T-cell (primary cell): ENCODE results near the gene SUGP1. TPM values are rescaled to one million over a fixed set of nuclear protein-coding genes. Genes with fewer than 3 reads are reported as not detected.

Experiments
- ATAC-seq, 4 experiments: fragments of 200-7000 bp in 3 of 4; fragments of 150-1000 bp in 1 of 4; cut with Tn5 transposase; replicated peaks in 1 of 4; 1 replicate in 3 of 4; 2 replicates in 1 of 4; pipeline ENCODE4 v1.10.0; 2021; ENCODE audit warnings: moderate library complexity in 3 of 4, mild to moderate bottlenecking in 2 of 4, moderate number of reproducible peaks in 1 of 4
- CTCF ChIA-PET, 2 donors: fragments of 300-600 bp; sonication (Branson Sonifier 250); formaldehyde crosslinking; loops; one replicate each; lab custom pipeline; 2022; ENCODE audit warnings: antibody characterized with exemption in 2 of 2; lab: Charles Lee
- POLR2A ChIA-PET, 2 donors: fragments of 300-600 bp; sonication (Branson Sonifier 250); formaldehyde crosslinking; loops; one replicate each; lab custom pipeline; 2022; ENCODE audit warnings: antibody characterized with exemption in 2 of 2; lab: Charles Lee
- DNase-seq, 35 experiments: peaks; one replicate each; pipeline versions ENCODE4 v3.0.0 to v3.0.0-alpha.2; 2013 to 2023
- H3K27ac ChIP-seq: one replicate; pipeline ENCODE4 v1.5.1; 2013; ENCODE audit warnings: low read length
- H3K27me3 ChIP-seq, 2 experiments: replicated peaks in 1 of 2; 1 replicate in 1 of 2; 2 replicates in 1 of 2; pipeline versions ENCODE4 v1.6.1 to v1.7.0; 2013; ENCODE audit warnings: low read length in 1 of 2, mixed read lengths in 1 of 2; ENCODE audit not compliant: control insufficient read depth in 2 of 2, insufficient read depth in 2 of 2; ENCODE audit errors: extremely low read depth in 1 of 2
- H3K36me3 ChIP-seq, 2 donors: 1 replicate in 1 of 2; 2 replicates in 1 of 2; pipeline versions ENCODE4 v1.6.1 to v1.7.0; 2013; ENCODE audit warnings: low read length in 1 of 2; ENCODE audit not compliant: control insufficient read depth in 2 of 2, insufficient read depth in 1 of 2; ENCODE audit errors: extremely low read depth in 1 of 2
- H3K4me1 ChIP-seq, 2 experiments: 1 replicate in 1 of 2; 2 replicates in 1 of 2; pipeline versions ENCODE4 v1.6.1 to v1.7.0; 2013; ENCODE audit warnings: low read length in 2 of 2, mixed read lengths in 1 of 2; ENCODE audit not compliant: insufficient read depth in 2 of 2, control insufficient read depth in 1 of 2; ENCODE audit errors: extremely low read depth in 1 of 2
- H3K4me3 ChIP-seq, 2 donors: 1 replicate in 1 of 2; 2 replicates in 1 of 2; pipeline versions ENCODE4 v1.5.1 to v1.7.0; 2013; ENCODE audit warnings: mild to moderate bottlenecking in 2 of 2, low read length in 1 of 2, moderate library complexity in 1 of 2; ENCODE audit not compliant: control insufficient read depth in 1 of 2; ENCODE audit errors: extremely low read depth in 1 of 2
- H3K9me3 ChIP-seq: 2 replicates; pipeline ENCODE4 v1.7.0; 2013
- H3K27ac Mint-ChIP-seq, 2 donors: one replicate each; pipeline ENCODE4 v1.8.0; 2020 to 2021; ENCODE audit warnings: mild to moderate bottlenecking in 2 of 2, mixed read lengths in 2 of 2
- H3K27me3 Mint-ChIP-seq, 2 donors: one replicate each; pipeline ENCODE4 v1.8.0; 2021 to 2022; ENCODE audit warnings: mixed read lengths in 2 of 2
- H3K36me3 Mint-ChIP-seq: one replicate; pipeline ENCODE4 v1.8.0; 2021; ENCODE audit warnings: mixed read lengths
- H3K4me1 Mint-ChIP-seq, 3 donors: one replicate each; pipeline ENCODE4 v1.8.0; 2020 to 2022; ENCODE audit warnings: mixed read lengths in 3 of 3, mild to moderate bottlenecking in 1 of 3
- H3K4me3 Mint-ChIP-seq, 3 donors: one replicate each; pipeline ENCODE4 v1.8.0; 2020 to 2022; ENCODE audit warnings: mild to moderate bottlenecking in 3 of 3, mixed read lengths in 3 of 3, moderate library complexity in 3 of 3
- H3K9me3 Mint-ChIP-seq, 3 donors: one replicate each; pipeline ENCODE4 v1.8.0; 2020 to 2022; ENCODE audit warnings: mixed read lengths in 3 of 3
- WGBS: methylation state at CpG from one replicate; pipeline ENCODE4 v1.1.5; 2013; ENCODE audit warnings: missing lambda C conversion rate; ENCODE audit not compliant: insufficient coverage; 5-methylcytosine and 5-hydroxymethylcytosine counted together
- total RNA-seq, 35 experiments: library from RNA in 6 of 35; stranded (reverse) in 6 of 35; fragments of 120-200 nt in 1 of 35; gene quantifications; one replicate each; pipeline versions ENCODE4 v1.2.1 to v1.2.4 and lab custom pipeline; 2013 to 2026

SUGP1 gene
- total RNA-seq, 5 donors from 2014 or later (not counting 1 experiment from before 2014, with no cell fraction given) = 59.5 to 89.8 (median 87.4) TPM

GRCh38 chr19:19250196-19250801, 70.0 kb downstream of the SUGP1 start:
- POLR2A ChIA-PET = no interaction called here
- peaks cover 34 to 42% of the 10 kb centered on the region in 2 donors for H3K27me3 Mint-ChIP-seq
- no peaks in the 10 kb centered on the region for H3K36me3 Mint-ChIP-seq
- Histone ChIP-seq H3K27ac (no peak overlapping the region), H3K4me1 (no peaks in the 10 kb centered on the region), H3K4me3 (no peak overlapping the region), H3K36me3 (no peaks in the 10 kb centered on the region), H3K27me3 (peaks cover 0 to 36% of the 10 kb centered on the region in 2 experiments), H3K9me3 (no peaks in the 10 kb centered on the region)
- WGBS = no CpG with 5 or more reads among the region's 5 CpGs
- no peak overlapping the region for H3K27ac Mint-ChIP-seq
- DNase-seq (no peak), ATAC-seq (no peak)
- H3K4me1 Mint-ChIP-seq = no peaks in the 10 kb centered on the region
- CTCF ChIA-PET = no interaction called here
- H3K4me3 Mint-ChIP-seq = no peak overlapping the region
- H3K9me3 Mint-ChIP-seq = no peaks in the 10 kb centered on the region

DNA sequence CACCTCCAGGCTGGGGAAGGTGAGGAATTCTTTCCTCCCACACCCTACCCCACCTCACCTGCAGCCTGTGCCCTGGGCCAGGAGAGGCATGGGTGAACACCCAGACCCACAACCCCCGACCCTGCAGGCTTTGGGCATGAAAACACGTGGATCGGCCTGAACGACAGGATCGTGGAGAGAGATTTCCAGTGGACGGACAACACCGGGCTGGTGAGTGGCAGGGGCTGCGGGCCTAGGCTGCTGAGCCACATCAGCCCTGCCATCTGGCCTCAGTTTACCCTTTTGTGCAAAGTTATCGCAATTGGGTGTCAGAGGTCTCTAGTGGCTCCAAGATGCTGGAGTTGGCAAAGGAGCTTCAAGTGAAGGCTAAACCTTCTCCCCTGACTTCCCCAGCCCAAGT, 79.8 kb downstream of the SUGP1 start:
- Mint-ChIP-seq H3K36me3 (no peaks in the 10 kb centered on the region), H3K4me3 (no peak overlapping the region), H3K4me1 (no peaks in the 10 kb centered on the region), H3K27ac (no peak overlapping the region), H3K9me3 (peaks cover 4 to 7% (median 5%) of the 10 kb centered on the region in 3 donors), H3K27me3 (peaks cover 23 to 34% of the 10 kb centered on the region in 2 donors)
- ATAC-seq (no peak), DNase-seq (no peak)
- H3K27ac ChIP-seq = no peak overlapping the region
- no peaks in the 10 kb centered on the region for H3K4me1 ChIP-seq
- H3K36me3 ChIP-seq = no peaks in the 10 kb centered on the region
- H3K27me3 ChIP-seq = peaks cover 0 to 45% of the 10 kb centered on the region in 2 experiments
- H3K9me3 ChIP-seq = no peaks in the 10 kb centered on the region
- ChIA-PET POLR2A (no interaction called here), CTCF (interaction anchor here in 1 of 2 donors (0.6 kb wide), 1 partner anchor 20 kb away, joined by 5 read pairs; no protein-coding TSS in a partner anchor)
- H3K4me3 ChIP-seq = no peak overlapping the region
- 88% methylated on average over 9 of the region's 9 CpGs for WGBS

DNA sequence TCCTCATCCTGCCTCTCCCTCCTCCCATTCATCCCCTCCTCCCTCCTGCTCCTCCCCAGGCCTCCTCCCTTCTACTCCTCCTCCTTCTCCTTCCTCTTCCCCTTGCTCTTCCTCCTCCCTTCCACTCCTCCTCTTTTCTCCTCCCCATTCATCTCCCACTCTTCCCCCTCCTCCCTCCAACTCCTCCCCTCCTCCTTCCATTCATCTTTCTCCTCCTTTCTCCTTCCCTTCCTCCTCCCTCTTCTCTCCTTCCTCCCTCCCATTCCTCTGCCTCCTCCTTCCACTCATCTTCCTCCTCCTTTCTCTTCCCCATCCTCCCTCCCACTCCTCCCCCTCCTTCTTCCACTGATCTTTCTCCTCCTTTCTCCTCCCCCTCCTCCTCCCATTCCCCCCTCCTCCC, 80.6 kb downstream of the SUGP1 start:
- H3K27me3 Mint-ChIP-seq = peaks cover 23 to 34% of the 10 kb centered on the region in 2 donors
- H3K4me1 Mint-ChIP-seq = no peaks in the 10 kb centered on the region
- ChIA-PET CTCF (no interaction called here), POLR2A (no interaction called here)
- DNase-seq (no peak), ATAC-seq (no peak)
- Histone ChIP-seq H3K4me3 (no peak overlapping the region), H3K27ac (no peak overlapping the region), H3K27me3 (peaks cover 0 to 46% of the 10 kb centered on the region in 2 experiments), H3K4me1 (no peaks in the 10 kb centered on the region), H3K9me3 (peaks cover 3% of the 10 kb centered on the region), H3K36me3 (no peaks in the 10 kb centered on the region)
- no peak overlapping the region for H3K4me3 Mint-ChIP-seq
- no peak overlapping the region for H3K27ac Mint-ChIP-seq
- H3K36me3 Mint-ChIP-seq = no peaks in the 10 kb centered on the region
- H3K9me3 Mint-ChIP-seq = peaks cover 4 to 7% (median 5%) of the 10 kb centered on the region in 3 donors

DNA sequence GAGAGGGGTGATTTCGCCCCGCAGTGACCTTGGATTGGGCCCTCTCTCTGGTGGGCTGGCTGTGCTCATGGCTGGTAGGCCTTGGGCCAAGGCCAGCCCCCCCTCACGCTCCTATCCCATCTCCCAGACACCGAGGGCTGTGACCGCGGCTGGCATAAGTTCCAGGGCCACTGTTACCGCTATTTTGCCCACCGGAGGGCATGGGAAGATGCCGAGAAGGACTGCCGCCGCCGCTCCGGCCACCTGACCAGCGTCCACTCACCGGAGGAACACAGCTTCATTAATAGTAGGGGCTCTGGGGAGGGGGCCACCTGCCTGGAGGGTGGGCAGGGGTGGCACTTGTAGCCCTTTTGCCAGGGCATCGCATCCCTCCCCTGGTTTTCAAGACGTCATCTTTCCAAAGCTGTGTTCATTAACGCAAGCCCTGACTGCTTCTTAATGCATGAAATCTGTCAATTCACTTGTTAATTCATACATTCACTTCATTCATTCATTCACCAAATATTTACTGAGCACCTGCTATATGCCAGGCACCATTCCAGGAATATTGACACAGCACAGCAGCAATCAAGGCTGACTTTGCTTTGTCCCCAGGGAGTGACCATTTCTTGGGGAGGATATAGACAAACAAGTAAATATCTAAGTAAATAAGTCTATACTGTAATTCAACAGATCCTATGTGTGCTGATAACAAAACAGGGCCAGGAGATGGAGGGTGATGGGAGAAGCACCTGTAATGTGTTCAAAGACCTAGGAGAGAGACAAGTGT, 82.0 kb downstream of the SUGP1 start:
- H3K27me3 Mint-ChIP-seq = peaks cover 23 to 34% of the 10 kb centered on the region in 2 donors
- H3K9me3 Mint-ChIP-seq = peaks cover 5 to 17% (median 6%) of the 10 kb centered on the region in 3 donors
- CTCF ChIA-PET = interaction anchor here in 1 of 2 donors (0.6 kb wide), 1 partner anchor 39 kb away, joined by 8 read pairs; no protein-coding TSS in a partner anchor
- Histone ChIP-seq H3K27me3 (peaks cover 0 to 44% of the 10 kb centered on the region in 2 experiments), H3K9me3 (peaks cover 4% of the 10 kb centered on the region), H3K4me3 (no peak overlapping the region), H3K36me3 (no peaks in the 10 kb centered on the region), H3K27ac (no peak overlapping the region), H3K4me1 (no peaks in the 10 kb centered on the region)
- no peaks in the 10 kb centered on the region for H3K4me1 Mint-ChIP-seq
- no peak overlapping the region for H3K27ac Mint-ChIP-seq
- POLR2A ChIA-PET = interaction anchor here in 1 of 2 donors (0.6 kb wide), 1 partner anchor 231 kb away, joined by 3 read pairs; no protein-coding TSS in a partner anchor
- ATAC-seq (no peak), DNase-seq (no peak)
- 87% methylated on average over 14 of the region's 18 CpGs for WGBS
- H3K36me3 Mint-ChIP-seq = no peaks in the 10 kb centered on the region
- no peak overlapping the region for H3K4me3 Mint-ChIP-seq

DNA sequence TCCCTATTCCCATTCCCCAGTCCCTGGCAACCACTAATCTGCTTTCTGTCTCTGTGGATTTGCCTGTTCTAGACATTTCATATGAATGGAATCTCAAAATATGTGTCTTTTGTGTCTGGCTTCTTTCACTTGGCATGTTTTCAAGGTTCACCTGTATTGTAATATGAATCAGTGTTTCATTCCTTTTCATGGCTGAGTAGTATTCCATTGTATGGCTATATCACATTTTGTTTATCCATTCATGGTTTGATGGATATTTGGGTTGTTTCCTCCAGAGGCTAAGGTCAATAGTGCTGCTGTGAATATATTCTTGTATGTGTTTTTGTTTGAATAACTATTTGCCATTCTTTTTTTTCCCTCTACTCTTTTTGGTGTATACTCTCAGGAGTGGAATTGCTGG, 84.1 kb downstream of the SUGP1 start:
- Histone ChIP-seq H3K27me3 (peaks cover 0 to 48% of the 10 kb centered on the region in 2 experiments), H3K4me3 (no peak overlapping the region), H3K9me3 (peaks cover 4% of the 10 kb centered on the region), H3K27ac (no peak overlapping the region), H3K36me3 (no peaks in the 10 kb centered on the region), H3K4me1 (no peaks in the 10 kb centered on the region)
- Mint-ChIP-seq H3K27ac (no peak overlapping the region), H3K4me1 (no peaks in the 10 kb centered on the region), H3K9me3 (peaks cover 5 to 19% (median 6%) of the 10 kb centered on the region in 3 donors), H3K27me3 (peaks cover 26 to 39% of the 10 kb centered on the region in 2 donors), H3K36me3 (no peaks in the 10 kb centered on the region), H3K4me3 (no peak overlapping the region)
- POLR2A ChIA-PET = no interaction called here
- ATAC-seq (no peak), DNase-seq (no peak)
- CTCF ChIA-PET = no interaction called here

GRCh38 chr19:19234220-19234816, 86.0 kb downstream of the SUGP1 start:
- no peak for DNase-seq
- Mint-ChIP-seq H3K4me3 (no peak overlapping the region), H3K27me3 (peaks cover 16 to 27% of the 10 kb centered on the region in 2 donors), H3K4me1 (no peaks in the 10 kb centered on the region), H3K9me3 (peaks cover 5 to 19% (median 6%) of the 10 kb centered on the region in 3 donors), H3K27ac (no peak overlapping the region), H3K36me3 (no peaks in the 10 kb centered on the region)
- POLR2A ChIA-PET = no interaction called here
- H3K9me3 ChIP-seq = peaks cover 4% of the 10 kb centered on the region
- H3K27ac ChIP-seq = no peak overlapping the region
- peak overlapping the region in 1 of 2 donors; percentile 17 for H3K4me3 ChIP-seq
- 100% methylated on average over 1 of the region's 2 CpGs for WGBS
- H3K4me1 ChIP-seq = no peaks in the 10 kb centered on the region
- no peak for ATAC-seq
- CTCF ChIA-PET = no interaction called here
- H3K36me3 ChIP-seq = no peaks in the 10 kb centered on the region
- H3K27me3 ChIP-seq = peaks cover 0 to 37% of the 10 kb centered on the region in 2 experiments
